Activated CD4-positive, alpha-beta T cell treated with anti-CD3 and anti-CD28 coated beads for 1 hour (primary cell): ENCODE results near the gene KNDC1.
"Not testable (repeated sequence)": the region's sequence is repeated elsewhere in the genome, so short reads cannot be mapped to it uniquely, and the experiment has no call there.

Experiments used
- DNase-seq: peaks from one replicate; pipeline ENCODE4 v3.0.0-alpha.2; 2020

KNDC1 gene

GRCh38 chr10:133227256-133227655 is 67.2 kb downstream of the KNDC1 start:
- no peak for DNase-seq

- DNase-seq: no peak
Observed at GRCh38 chr10:133229265-133230043, 69.4 kb downstream of the KNDC1 start.

DNA sequence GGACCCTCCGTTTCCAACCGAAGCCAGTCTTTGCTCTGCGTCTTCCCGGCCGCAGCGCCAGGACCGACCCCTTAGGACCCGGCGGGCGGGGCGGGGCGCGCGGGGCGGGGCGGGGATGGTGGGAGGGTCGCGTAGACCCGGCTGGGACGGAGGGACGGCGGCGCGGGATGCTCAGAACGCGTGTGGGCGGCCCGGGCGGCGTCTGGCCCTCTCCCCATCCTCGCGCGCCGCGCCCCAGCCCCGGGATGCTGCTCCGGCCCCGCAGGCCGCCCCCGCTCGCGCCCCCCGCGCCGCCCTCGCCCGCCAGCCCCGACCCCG is 70.0 kb downstream of the KNDC1 start, which contains the start of gene UTF1:
Gene UTF1 (plus strand): TSS at position 174 of the 318 bp plus-strand sequence. CDS start 72 bp downstream, at position 246.
- no peak for DNase-seq

GRCh38 chr10:133230387-133231195 is 70.6 kb downstream of the KNDC1 start:
- DNase-seq: no peak

DNA sequence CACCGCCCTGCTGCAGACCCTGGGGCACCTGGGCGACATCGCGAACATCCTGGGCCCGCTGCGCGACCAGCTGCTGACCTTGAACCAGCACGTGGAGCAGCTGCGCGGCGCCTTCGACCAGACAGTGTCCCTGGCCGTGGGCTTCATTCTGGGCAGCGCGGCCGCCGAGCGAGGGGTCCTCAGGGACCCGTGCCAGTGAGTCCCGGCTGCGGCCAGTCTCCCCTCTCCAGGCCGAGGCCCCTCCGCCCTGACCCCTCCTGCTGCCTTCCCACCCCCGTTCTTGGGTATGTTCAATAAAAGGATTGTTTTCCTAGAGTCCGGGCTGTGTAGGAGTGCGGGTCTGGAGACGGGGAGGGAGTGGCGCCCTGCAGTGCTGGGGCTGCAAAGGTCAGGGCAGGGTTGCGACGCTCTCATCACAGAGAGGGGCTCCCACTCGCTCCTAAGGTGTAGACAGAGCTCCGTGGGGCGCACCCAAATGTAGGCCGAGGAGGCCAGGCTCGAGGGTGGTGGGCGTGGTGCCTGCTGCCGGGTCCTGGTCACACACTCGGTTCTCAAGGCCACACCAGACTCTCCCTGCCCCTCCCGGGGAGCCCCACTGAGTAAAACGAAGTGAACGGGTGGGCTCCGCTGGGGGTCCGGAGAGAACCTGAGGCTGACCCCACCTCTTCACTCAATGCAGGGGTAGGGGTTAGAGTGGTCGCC is 71.4 kb downstream of the KNDC1 start:
- no peak for DNase-seq

- no peak for DNase-seq
Observed at GRCh38 chr10:133231946-133232574, 72.0 kb downstream of the KNDC1 start.

GRCh38 chr10:133234796-133235195 is 74.8 kb downstream of the KNDC1 start:
- DNase-seq: not testable (repeated sequence)

- no peak for DNase-seq
Observed at GRCh38 chr10:133235265-133235855, 75.3 kb downstream of the KNDC1 start.

GRCh38 chr10:133235932-133236331 is 75.9 kb downstream of the KNDC1 start:
- no peak for DNase-seq

DNA sequence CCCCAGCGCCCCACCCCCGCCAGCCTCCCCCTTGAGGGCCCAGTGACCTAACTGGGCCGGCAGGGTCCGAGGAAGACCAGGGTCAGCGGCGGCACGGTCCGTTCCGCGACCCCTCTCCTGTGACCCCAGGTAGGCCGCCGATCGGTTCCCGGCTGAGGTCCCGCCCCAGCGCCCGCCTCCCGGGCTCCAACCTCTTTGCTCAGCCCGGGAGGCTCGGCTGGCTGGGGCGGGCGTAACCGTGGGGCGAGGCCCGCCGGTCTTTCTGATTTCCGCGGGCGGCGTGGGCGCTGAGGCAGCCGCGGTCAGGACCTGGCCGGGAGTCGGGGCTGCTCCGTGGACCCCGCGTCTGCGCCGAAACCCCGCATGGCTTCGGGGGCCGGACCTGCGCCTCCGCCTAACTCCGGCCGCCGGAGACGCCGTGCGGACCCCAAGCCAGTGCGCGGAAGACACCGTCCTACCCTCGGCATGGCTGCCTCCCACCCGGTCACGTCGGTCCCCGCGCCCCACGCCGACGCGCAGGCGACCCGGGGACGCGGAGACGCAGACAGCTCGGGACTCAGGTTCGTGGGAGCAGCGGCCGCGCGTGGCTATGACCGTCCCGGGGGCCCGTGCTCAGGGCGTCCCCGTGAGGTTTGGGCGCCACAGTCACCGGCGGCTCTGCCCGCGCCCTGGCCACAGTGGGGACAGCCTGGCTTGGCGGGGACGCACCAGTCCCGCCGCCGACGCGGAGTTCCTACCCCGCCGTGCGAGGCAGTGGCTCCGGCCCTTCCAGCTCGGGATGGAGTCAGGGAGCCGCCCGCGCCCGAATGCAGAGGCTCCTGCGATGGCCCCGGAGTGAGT is 76.6 kb downstream of the KNDC1 start:
- no peak for DNase-seq

- no peak for DNase-seq
Observed at GRCh38 chr10:133237241-133237587, 77.2 kb downstream of the KNDC1 start.

- no peak for DNase-seq
Observed at GRCh38 chr10:133237588-133238465, 77.8 kb downstream of the KNDC1 start, which contains the start of gene VENTX. Gene VENTX (plus strand): TSS chr10:133237855. CDS start chr10:133237915, 60 bp downstream.

DNA sequence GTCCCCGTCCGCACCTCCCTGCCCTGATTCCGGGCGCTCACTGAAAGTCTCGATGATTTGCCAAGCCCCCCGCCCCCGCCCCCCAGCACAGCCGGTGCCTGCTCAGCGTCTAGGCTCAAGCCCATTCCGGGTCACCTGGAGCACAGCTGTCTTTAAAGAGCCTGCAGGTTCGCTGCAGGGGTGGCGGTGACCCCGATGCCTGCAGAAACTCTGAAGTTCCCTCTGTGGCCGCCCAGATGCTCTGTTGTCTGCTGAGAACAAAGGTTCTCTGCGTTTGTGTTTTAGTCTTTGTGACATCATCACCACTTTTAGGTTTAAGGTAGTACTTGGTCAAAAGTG is 78.4 kb downstream of the KNDC1 start:
- no peak for DNase-seq

DNA sequence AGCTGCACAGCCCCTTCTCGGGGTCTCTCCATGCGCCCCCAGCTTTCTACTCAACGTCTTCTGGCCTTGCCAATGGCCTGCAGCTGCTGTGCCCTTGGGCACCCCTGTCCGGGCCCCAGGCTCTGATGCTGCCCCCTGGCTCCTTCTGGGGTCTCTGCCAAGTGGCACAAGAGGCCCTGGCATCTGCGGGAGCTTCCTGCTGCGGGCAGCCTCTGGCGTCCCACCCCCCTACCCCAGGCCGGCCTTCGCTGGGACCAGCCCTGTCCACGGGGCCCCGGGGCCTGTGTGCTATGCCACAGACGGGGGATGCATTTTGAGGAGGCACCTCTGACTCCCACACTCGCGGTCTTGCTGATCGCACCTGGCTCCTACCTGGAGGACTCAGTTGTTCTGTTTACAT is 80.0 kb downstream of the KNDC1 start:
- no peak for DNase-seq

DNA sequence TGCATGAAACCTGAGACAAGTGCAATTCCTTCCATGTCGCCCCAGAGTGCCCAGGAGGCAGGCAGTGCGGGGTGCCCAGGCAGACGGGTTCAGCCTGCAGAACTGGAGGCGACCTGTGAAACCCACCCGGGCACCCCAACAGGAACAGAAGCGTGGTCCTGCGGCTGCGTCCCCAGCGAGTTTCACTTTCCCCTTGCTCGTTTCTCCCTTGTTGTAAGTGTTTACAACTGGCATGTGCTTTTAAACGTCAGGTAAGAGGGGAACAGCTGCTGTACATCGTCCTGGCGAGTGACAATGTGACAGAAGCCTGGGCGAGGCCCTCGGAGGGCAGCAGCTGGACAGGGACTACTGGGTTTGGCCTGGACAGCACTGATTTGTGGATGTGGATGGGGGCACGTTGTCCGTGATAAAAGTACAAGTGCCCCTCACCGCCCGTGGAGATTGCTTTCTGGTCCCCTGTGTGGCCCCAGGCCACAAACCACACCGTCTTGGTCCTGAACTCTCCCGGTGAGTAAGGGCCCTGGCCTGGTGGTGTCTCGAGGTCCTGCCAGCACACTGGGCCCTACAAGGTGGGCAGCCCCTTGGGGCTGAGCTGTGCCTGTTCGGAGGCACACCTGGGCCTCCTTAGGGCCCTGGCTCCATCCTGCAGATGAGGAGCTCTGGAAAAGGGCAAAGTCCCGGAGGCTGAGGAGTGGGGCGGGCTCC is 81.6 kb downstream of the KNDC1 start:
- DNase-seq: no peak

GRCh38 chr10:133242611-133243356 is 82.8 kb downstream of the KNDC1 start:
- DNase-seq: no peak

- no peak for DNase-seq
Observed at GRCh38 chr10:133243593-133243992, 83.6 kb downstream of the KNDC1 start.

GRCh38 chr10:133245439-133246235 is 85.6 kb downstream of the KNDC1 start:
- DNase-seq: no peak

GRCh38 chr10:133246236-133246626 is 86.2 kb downstream of the KNDC1 start:
- no peak for DNase-seq
